WTC11 (cell line): Measurements from ENCODE around the gene CHST15.

Experiments used
- CBFB ChIP-seq: sonication (generic); formaldehyde crosslinking; IDR thresholded peaks from 2 replicates; pipeline ENCODE4 v1.8.1; 2022; ENCODE audit warnings: mild to moderate bottlenecking, low read depth, missing genetic modification reagents
- GTF2I ChIP-seq: fragments of 250-450 bp; sonication (Bioruptor Pico); conservative IDR thresholded peaks from 2 replicates; pipeline ENCODE4 v1.4.0; 2021; ENCODE audit warnings: mild to moderate bottlenecking
- NR1H2 ChIP-seq: sonication (generic); formaldehyde crosslinking; IDR thresholded peaks from 2 replicates; pipeline ENCODE4 v1.9.0; 2021; ENCODE audit warnings: mild to moderate bottlenecking, moderate library complexity, missing genetic modification reagents
- TEAD4 ChIP-seq: sonication (generic); formaldehyde crosslinking; IDR thresholded peaks from 2 replicates; pipeline ENCODE4 v1.8.0; 2022; ENCODE audit warnings: mild to moderate bottlenecking, missing genetic modification reagents
- TF ChIP-seq, protein P1 (sequence below): fragments of 200-600 bp; IDR thresholded peaks from 2 replicates; pipeline ENCODE4 v1.8.0; 2022; ENCODE audit warnings: antibody characterized with exemption

DNA sequence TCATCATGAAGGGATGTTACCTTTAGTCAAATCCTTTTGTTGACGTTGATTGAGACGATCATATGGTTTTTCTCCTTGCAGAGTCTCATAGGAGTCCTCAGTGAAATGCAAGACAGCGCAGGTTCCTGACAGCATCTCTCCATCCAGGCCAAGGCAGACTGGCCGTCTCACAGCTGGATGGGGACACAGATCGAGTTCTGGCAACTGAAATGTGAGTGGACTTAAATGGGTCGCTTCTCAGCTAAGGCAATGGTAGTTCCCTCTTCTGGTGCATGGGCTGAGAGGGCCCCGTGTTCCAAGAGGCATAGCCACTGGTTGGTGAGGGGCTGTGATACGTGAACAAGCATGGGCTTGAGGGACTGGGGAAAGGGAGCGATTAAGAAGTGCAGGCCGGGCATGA, 102.5 kb downstream of the CHST15 start:
- TF ChIP-seq, protein P1, sequence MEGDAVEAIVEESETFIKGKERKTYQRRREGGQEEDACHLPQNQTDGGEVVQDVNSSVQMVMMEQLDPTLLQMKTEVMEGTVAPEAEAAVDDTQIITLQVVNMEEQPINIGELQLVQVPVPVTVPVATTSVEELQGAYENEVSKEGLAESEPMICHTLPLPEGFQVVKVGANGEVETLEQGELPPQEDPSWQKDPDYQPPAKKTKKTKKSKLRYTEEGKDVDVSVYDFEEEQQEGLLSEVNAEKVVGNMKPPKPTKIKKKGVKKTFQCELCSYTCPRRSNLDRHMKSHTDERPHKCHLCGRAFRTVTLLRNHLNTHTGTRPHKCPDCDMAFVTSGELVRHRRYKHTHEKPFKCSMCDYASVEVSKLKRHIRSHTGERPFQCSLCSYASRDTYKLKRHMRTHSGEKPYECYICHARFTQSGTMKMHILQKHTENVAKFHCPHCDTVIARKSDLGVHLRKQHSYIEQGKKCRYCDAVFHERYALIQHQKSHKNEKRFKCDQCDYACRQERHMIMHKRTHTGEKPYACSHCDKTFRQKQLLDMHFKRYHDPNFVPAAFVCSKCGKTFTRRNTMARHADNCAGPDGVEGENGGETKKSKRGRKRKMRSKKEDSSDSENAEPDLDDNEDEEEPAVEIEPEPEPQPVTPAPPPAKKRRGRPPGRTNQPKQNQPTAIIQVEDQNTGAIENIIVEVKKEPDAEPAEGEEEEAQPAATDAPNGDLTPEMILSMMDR: no peak
- TF ChIP-seq NR1H2 (no peak), TEAD4 (CRISPR knock-in tag) (no peak), CBFB (CRISPR knock-in tag) (no peak), GTF2I (CRISPR knock-in tag) (no peak)
